Mesothelial cell of epicardium (in vitro differentiated cells): Measurements from ENCODE around the gene OARD1. TPM values are rescaled to one million over a fixed set of nuclear protein-coding genes. Genes with fewer than 3 reads are reported as not detected.
A peak's percentile ranks its signal among the peaks of the same experiment; 100 is the strongest.
"Not testable (repeated sequence)": the region's sequence is repeated elsewhere in the genome, so short reads cannot be mapped to it uniquely, and the experiment has no call there.

Experiments
- DNase-seq, 2 experiments: peaks; one replicate each; pipeline ENCODE4 v3.0.0; 2021; ENCODE audit warnings: low spot score in 2 of 2; ENCODE audit not compliant: unreplicated experiment in 2 of 2
- H3K27ac Mint-ChIP-seq: 2 replicates; pipeline ENCODE4 v1.8.0; 2021; ENCODE audit warnings: mixed read lengths
- H3K27me3 Mint-ChIP-seq: 2 replicates; pipeline ENCODE4 v1.8.0; 2021; ENCODE audit warnings: low read depth, mixed read lengths
- H3K36me3 Mint-ChIP-seq: 2 replicates; pipeline ENCODE4 v1.8.0; 2021; ENCODE audit warnings: mixed read lengths
- H3K4me1 Mint-ChIP-seq: 2 replicates; pipeline ENCODE4 v1.8.0; 2021; ENCODE audit warnings: mixed read lengths
- H3K4me3 Mint-ChIP-seq: 2 replicates; pipeline ENCODE4 v1.8.0; 2021; ENCODE audit warnings: mild to moderate bottlenecking, moderate library complexity, mixed read lengths
- H3K9me3 Mint-ChIP-seq: 2 replicates; pipeline ENCODE4 v1.8.0; 2021; ENCODE audit warnings: mixed read lengths
- total RNA-seq: library from RNA; stranded (reverse); gene quantifications from 3 replicates; pipeline ENCODE4 v1.2.1, GENCODE V29; 2021
- TF ChIP-seq, protein P1 (sequence below): fragments of 200-600 bp; sonication (generic); IDR thresholded peaks from one replicate; pipeline ENCODE4 v1.5.0; 2021; ENCODE audit warnings: antibody characterized with exemption; ENCODE audit not compliant: unreplicated experiment

The OARD1 gene, protein sequence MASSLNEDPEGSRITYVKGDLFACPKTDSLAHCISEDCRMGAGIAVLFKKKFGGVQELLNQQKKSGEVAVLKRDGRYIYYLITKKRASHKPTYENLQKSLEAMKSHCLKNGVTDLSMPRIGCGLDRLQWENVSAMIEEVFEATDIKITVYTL
- 24.6 to 26.8 TPM (median 26.8 TPM) in 3 replicates for total RNA-seq

DNA sequence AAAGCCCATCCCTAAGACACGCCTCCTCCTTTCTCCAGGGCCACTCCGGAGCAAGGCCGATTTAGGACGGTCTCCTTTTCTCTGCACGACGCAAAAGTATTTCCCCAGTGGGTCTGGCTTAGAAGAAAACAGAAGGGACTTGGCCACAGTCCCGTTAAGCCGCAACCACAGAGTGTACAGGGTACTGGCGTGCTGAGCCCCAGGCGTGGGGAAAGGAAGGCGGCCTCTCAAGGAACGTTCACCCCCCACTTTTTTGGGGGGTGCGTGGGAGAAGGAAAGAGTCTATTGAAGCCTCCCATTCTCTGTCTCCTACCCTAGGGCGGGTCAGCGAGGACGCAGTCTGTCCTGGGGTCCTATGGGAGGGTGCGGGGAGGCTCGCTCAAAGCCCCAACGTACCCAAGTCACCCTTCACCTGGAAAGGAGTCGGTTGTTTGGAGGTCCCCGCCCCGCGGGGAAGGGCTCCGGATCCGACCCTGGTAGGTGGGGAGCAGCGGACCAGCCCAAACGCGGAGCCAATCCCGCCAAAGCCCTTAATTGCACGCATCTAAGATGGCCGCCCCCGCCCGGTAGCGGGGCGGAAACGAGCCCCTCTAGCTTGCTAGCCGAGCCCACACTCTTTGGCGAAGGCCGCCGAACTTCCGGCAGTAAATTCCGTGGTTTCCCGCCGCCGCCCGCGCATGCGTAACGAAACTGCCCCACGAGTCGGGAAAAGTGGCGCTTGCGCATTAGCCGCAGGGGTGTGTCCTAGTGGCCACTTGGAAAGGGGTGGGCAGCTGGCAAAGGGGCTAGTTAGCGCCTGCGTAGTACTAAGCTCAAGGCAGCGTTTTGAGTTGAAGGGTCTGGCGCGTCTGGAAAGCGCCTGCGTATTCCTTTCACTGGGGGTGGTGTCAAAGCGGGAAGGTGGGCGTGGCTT, at the start of gene OARD1:
OARD1 (minus strand) TSS at position 434 of the 913 bp plus-strand sequence. CDS start 722 bp downstream, outside the sequence.
- H3K27me3 Mint-ChIP-seq = no peaks in the 10 kb centered on the region
- H3K27ac Mint-ChIP-seq = peak within 1 kb of the TSS; percentile 98
- H3K4me1 Mint-ChIP-seq = peaks cover 40% of the 10 kb centered on the region
- peak within 1 kb of the TSS; percentile 94 for H3K4me3 Mint-ChIP-seq
- no peaks in the 10 kb centered on the region for H3K9me3 Mint-ChIP-seq
- H3K36me3 Mint-ChIP-seq = peaks cover 1% of the 10 kb centered on the region
- TF ChIP-seq, protein P1, sequence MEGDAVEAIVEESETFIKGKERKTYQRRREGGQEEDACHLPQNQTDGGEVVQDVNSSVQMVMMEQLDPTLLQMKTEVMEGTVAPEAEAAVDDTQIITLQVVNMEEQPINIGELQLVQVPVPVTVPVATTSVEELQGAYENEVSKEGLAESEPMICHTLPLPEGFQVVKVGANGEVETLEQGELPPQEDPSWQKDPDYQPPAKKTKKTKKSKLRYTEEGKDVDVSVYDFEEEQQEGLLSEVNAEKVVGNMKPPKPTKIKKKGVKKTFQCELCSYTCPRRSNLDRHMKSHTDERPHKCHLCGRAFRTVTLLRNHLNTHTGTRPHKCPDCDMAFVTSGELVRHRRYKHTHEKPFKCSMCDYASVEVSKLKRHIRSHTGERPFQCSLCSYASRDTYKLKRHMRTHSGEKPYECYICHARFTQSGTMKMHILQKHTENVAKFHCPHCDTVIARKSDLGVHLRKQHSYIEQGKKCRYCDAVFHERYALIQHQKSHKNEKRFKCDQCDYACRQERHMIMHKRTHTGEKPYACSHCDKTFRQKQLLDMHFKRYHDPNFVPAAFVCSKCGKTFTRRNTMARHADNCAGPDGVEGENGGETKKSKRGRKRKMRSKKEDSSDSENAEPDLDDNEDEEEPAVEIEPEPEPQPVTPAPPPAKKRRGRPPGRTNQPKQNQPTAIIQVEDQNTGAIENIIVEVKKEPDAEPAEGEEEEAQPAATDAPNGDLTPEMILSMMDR = no peak
- peak; percentile 100 for DNase-seq

DNA sequence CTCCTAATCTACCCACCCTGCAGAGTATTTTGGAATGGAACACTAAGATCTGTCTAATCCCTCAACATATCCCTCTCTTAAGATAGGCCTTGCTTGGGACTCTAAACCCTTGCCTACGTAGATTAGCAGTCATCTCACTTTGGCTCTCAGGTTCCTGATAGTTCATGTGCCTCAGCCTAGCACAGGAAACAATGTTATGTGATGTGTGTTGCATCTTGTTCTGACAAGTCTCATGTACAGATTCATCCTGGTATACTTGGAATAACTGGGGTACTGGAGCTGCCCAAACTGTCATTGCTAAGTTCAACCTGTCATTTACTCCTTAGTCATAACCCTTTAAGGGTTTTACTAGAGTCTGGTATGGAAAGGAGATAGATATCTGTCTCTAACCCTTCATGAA, 47.9 kb upstream of the OARD1 start:
- Mint-ChIP-seq H3K27me3 (no peaks in the 10 kb centered on the region), H3K9me3 (no peaks in the 10 kb centered on the region), H3K4me3 (no peak overlapping the region), H3K36me3 (peaks cover 9% of the 10 kb centered on the region), H3K27ac (no peak overlapping the region), H3K4me1 (no peaks in the 10 kb centered on the region)
- DNase-seq = no peak
- TF ChIP-seq, protein P1 = no peak

DNA sequence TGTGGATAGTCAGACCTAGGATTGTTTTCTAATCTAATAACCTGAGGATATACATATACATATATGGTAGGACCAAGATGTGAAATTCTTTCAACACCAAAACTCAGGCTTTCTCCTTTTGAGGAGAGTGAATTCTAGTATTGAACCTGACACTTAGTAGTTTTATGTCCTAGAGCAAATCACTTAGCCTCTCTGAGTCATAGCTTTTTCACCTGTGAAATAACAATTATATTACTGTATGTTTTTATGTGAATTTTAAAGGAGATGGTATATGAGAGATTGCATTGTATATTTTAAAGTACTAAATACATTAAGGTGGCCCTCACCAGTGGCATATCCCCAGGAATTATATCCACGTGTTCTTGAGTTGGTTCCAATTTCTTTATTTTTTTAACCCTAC, 47.4 kb upstream of the OARD1 start:
- H3K4me1 Mint-ChIP-seq = no peaks in the 10 kb centered on the region
- H3K27me3 Mint-ChIP-seq = no peaks in the 10 kb centered on the region
- TF ChIP-seq, protein P1 = no peak
- no peaks in the 10 kb centered on the region for H3K9me3 Mint-ChIP-seq
- no peak for DNase-seq
- no peak overlapping the region for H3K27ac Mint-ChIP-seq
- H3K4me3 Mint-ChIP-seq = no peak overlapping the region
- H3K36me3 Mint-ChIP-seq = peaks cover 7% of the 10 kb centered on the region

DNA sequence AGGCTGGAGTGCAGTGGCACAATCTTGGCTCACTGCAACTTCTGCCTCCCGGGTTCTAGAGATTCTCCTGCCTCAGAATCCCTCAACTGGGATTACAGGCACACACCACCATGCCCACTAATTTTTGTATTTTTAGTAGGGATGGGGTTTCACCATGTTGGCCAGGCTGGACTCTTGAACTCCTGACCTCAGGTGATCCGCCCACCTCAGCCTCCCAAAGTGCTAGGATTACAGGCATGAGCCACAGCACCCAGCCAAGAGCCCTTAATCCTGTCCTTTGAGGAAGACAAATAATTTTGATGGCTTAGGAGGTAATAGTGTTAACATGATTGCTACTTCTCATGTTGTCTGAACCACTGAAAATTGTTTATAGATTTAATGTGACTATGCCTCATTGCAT, 42.9 kb upstream of the OARD1 start:
- not testable (repeated sequence) for H3K9me3 Mint-ChIP-seq, H3K27ac Mint-ChIP-seq, DNase-seq, H3K27me3 Mint-ChIP-seq, H3K4me3 Mint-ChIP-seq, H3K4me1 Mint-ChIP-seq, H3K36me3 Mint-ChIP-seq

DNA sequence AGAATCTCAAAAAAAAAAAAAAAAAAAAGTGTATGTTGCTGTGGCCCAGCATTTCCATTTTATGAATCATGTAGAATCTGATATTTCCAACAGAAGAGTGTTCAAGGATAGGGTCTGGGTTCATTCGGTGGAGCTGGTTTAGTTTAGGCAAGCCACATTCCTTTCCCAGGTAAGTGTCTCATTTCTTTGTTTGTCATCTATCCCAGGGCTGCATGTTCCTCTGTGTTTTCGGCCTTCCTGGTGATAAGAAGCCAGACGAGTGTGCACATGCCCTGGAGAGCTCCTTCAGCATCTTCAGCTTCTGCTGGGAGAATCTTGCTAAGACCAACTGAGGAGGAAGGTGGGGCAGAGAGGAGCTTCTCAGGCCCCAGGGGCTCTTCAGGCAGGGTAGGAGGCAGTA, 38.9 kb upstream of the OARD1 start:
- H3K27ac Mint-ChIP-seq = no peak overlapping the region

DNA sequence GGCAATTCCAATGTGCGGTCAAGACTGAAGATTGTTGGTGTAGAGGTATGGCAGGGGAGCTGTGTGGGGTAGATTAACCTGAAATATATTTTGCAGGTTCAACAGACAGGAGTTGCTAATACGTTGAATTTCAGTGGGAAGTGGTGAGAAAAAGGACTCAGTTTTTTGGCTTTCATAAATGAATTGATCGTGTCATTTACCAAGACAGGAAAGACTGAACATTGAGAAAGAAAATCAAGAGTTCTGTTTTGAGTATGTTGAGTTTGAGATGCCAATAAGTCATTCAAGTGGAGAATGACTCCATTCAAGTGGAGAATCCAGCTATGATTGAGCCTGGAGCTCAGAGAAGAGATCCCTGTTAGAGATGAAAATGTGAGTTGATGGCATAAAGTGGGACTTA, 31.7 kb upstream of the OARD1 start:
- no peak for DNase-seq
- Mint-ChIP-seq H3K27me3 (no peaks in the 10 kb centered on the region), H3K9me3 (no peaks in the 10 kb centered on the region), H3K36me3 (peaks cover 29% of the 10 kb centered on the region), H3K27ac (no peak overlapping the region), H3K4me3 (no peak overlapping the region), H3K4me1 (no peaks in the 10 kb centered on the region)
- TF ChIP-seq, protein P1 = no peak

More for the DNA sequence above, 38.9 kb upstream of the OARD1 start:
- Mint-ChIP-seq H3K27me3 (no peaks in the 10 kb centered on the region), H3K4me1 (no peaks in the 10 kb centered on the region), H3K4me3 (no peak overlapping the region), H3K36me3 (peaks cover 2% of the 10 kb centered on the region), H3K9me3 (no peaks in the 10 kb centered on the region)
- TF ChIP-seq, protein P1 = no peak
- DNase-seq = no peak
